ENCODE measurements around the gene CCNF. TPM values are rescaled to one million over a fixed set of nuclear protein-coding genes. Genes with fewer than 3 reads are reported as not detected.

The CCNF gene
- total and polyA plus RNA-seq, 2 of the 4 experiments (the other 2 are of a cell fraction) = 8.2 to 20.1 TPM

GRCh38 chr16:2384426-2384825 lies 44.8 kb upstream of the CCNF start:
- dilution Hi-C loops (cut with HindIII; ENCODE audit: low sequenced_read_pairs, unreplicated experiment) = no loop called here

More at GRCh38 chr16:2384426-2384825, 44.8 kb upstream of the CCNF start:
- no peak overlapping the region for H4K91ac ChIP-seq (ENCODE audit: insufficient read depth, low read depth, low read length)
- H2AK9ac ChIP-seq (replicated peaks; ENCODE audit: low read depth, low read length, poor library complexity) = no peak overlapping the region
- H3K79me1 ChIP-seq (ENCODE audit: low read depth in 1 of 2, low read length in 2 of 2) = no peaks in the 10 kb centered on the region
- CTCF ChIA-PET = no interaction called here
- no peaks in the 10 kb centered on the region for H4K20me1 ChIP-seq (ENCODE audit: insufficient read depth, low read length)
- ATAC-seq (ENCODE audit: low read depth) = no peak
- no peaks in the 10 kb centered on the region for H3K9me1 ChIP-seq (ENCODE audit: insufficient read depth, low read length)
- no peak overlapping the region for H2BK20ac ChIP-seq (ENCODE audit: low read depth, low read length)
- no peak overlapping the region for H2AK5ac ChIP-seq (ENCODE audit: low read depth, low read length)
- no peak overlapping the region for H2BK5ac ChIP-seq (ENCODE audit: low read depth, low read length, poor library complexity, severe bottlenecking)
- peaks cover 12% of the 10 kb centered on the region for H3K27me3 ChIP-seq (ENCODE audit: control insufficient read depth, insufficient read depth, low read length)
- no peak overlapping the region for H4K8ac ChIP-seq (ENCODE audit: low read depth in 2 of 2, low read length in 2 of 2)
- no peak overlapping the region for H2AFZ ChIP-seq (replicated peaks; ENCODE audit: low read length, poor library complexity)
- H4K5ac ChIP-seq (ENCODE audit: low read depth, low read length) = no peak overlapping the region
- BruUV-seq (replicated peaks) = no TSS peak
- no peak overlapping the region for H3K4me2 ChIP-seq (ENCODE audit: low read depth, low read length)
- no CpG with 5 or more reads among the region's 2 CpGs for WGBS, 2 experiments (ENCODE audit: extremely low coverage in 2 of 2, insufficient read length in 1 of 2)
- no peak overlapping the region for H3K4me3 ChIP-seq (ENCODE audit: insufficient read depth, low read depth, low read length)
- no peak overlapping the region for H2BK120ac ChIP-seq (ENCODE audit: low read depth, low read length)
- intact Hi-C loops (cut with micrococcal nuclease) (no loop called here), in situ Hi-C loops (cut with MboI; ENCODE audit: low sequenced_read_pairs) (loop anchor here (25.0 kb wide), 1 partner anchor 497 kb away; no protein-coding TSS in a partner anchor)
- no peak overlapping the region for H3K9ac ChIP-seq (ENCODE audit: low read depth, low read length)
- no peak overlapping the region for H3K23ac ChIP-seq (ENCODE audit: low read depth, low read length)
- TF ChIP-seq CHD1 (IDR thresholded peaks at IDR 0.05; ENCODE audit: low read depth, low read length) (no peak), POLR2A (IDR thresholded peaks at IDR 0.05; ENCODE audit: low read depth, low read length) (no peak), USF2 (IDR thresholded peaks at IDR 0.05; ENCODE audit: low read depth, low read length) (no peak), MAZ (IDR thresholded peaks at IDR 0.05; ENCODE audit: borderline replicate concordance, low read depth, low read length) (no peak)
- H2BK15ac ChIP-seq (ENCODE audit: low read depth, low read length) = no peak overlapping the region
- no peak overlapping the region for H3K14ac ChIP-seq (replicated peaks; ENCODE audit: low read depth, low read length)
- DNase-seq = no peak
- H3K36me3 ChIP-seq (ENCODE audit: control insufficient read depth, insufficient read depth, low read length) = no peaks in the 10 kb centered on the region
- H3K4me1 ChIP-seq (ENCODE audit: control insufficient read depth, insufficient read depth, low read length) = 0 out of 2 replicates have a peak, but pooled peaks cover 3% of the 10 kb centered on the region
- H3K18ac ChIP-seq (ENCODE audit: low read depth, low read length) = no peak overlapping the region
- H3K9me3 ChIP-seq (ENCODE audit: control insufficient read depth, insufficient read depth, low read length) = peaks cover 5% of the 10 kb centered on the region; the same call in 1 of the 2 replicates
- no peak overlapping the region for H3K27ac ChIP-seq (ENCODE audit: insufficient read depth, low read length)
- POLR2A ChIA-PET (ENCODE audit: unreplicated experiment) = no interaction called here
- H3K4ac ChIP-seq (ENCODE audit: low read depth, low read length) = no peak overlapping the region
- H3K56ac ChIP-seq (ENCODE audit: extremely low read depth, insufficient read depth, low read length) = no peak overlapping the region

All from IMR-90 (cell line).